Measurements from ENCODE around the gene CDH1.

Gene CDH1

DNA sequence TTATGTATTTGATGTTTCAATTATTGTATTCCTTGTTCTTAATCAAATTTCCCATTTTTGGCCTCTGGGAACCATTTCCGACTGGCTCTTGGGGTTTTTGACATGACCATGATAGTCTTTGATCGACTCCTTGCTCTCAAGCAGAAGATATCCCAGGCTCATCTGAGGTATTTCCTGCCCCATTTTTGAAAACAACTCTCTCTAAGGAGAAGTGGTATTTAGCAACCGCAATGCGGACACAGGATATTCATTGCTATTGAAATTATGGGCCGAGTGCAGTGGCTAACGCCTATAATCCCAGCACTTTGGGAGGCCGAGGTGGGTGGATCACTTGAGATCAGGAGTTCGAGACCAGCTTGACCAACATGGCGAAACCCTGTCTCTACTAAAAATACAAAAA lies 111.7 kb downstream of the CDH1 start:
- no peak for DNase-seq (ENCODE audit: low read depth, low spot score)

DNA sequence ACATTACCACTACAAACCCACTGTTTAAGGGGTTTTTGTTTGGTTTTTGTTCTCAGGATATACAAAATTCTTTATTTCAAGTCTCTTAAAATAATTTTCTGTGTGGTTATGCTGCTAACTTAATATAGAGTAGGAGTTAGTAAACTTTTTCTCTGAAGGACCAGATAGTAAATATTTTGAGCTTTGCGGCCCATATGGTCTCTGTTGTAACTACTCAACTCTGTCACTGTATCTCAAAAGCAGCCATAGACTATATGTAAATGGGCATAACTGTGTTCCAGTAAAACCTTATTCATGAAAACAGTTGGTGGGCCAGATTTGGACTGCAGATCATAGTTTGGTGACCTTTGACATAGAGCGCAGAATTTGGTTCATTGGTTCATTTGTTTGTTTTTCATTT lies 113.4 kb downstream of the CDH1 start:
- DNase-seq (ENCODE audit: low read depth, low spot score), result no peak

DNA sequence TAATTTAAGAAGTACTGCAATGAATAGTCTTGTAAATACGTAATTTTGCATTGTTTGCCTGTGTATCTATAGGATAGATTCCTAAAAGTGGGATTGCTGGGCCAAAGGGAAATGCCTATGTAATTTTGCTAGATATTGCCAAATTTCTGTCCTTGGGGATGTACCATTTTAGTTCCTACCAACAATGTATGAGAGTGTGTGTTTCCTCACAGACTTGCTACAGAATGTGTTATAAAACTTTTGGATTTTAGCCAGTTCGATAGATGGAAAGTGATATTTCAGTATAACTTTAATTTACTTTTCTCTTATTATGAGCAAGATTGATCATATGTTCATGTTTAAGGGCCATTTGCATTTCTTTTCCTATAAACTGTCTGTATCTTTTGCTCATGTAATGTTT lies 114.5 kb downstream of the CDH1 start:
- DNase-seq (ENCODE audit: low read depth, low spot score), result no peak

DNA sequence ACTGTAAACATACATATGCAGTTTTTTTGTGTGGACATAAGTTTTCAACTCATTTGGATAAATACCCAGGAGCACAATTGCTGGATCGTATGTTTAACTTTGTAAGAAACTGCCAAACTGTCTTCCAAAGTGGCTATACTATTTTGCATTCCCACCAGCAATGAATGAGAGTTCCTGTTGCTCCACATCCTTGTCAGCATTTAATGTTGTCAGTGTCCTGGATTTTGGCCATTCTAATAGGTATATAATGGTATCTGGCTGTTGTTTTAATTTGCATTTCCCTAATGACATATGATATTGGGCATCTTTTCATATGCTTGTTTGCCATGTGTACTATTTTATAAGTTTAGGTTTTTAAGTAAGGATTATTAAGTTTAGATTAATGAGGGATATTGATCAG lies 120.4 kb downstream of the CDH1 start:
- no peak for DNase-seq (ENCODE audit: low read depth, low spot score)

DNA sequence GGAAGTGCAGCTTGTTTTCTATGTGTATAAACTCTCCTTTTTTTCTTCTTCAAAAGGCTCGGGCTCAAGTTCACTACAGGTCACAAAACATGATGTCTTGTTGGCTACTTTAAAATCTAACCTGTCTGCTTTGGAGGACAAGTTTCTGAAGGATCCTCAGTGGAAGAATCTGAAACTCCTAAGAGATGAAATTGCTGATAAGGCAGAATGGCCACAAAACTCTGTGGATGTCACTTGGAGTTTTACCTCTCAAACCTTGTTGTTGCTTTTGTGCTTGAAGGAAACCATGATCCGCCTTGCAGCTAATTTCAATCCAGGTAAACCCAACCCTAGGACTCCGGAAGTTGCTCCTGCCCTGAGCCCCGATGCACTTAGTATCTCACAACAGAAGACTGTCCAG lies 122.7 kb downstream of the CDH1 start:
- no peak for DNase-seq (ENCODE audit: low read depth, low spot score)

DNA sequence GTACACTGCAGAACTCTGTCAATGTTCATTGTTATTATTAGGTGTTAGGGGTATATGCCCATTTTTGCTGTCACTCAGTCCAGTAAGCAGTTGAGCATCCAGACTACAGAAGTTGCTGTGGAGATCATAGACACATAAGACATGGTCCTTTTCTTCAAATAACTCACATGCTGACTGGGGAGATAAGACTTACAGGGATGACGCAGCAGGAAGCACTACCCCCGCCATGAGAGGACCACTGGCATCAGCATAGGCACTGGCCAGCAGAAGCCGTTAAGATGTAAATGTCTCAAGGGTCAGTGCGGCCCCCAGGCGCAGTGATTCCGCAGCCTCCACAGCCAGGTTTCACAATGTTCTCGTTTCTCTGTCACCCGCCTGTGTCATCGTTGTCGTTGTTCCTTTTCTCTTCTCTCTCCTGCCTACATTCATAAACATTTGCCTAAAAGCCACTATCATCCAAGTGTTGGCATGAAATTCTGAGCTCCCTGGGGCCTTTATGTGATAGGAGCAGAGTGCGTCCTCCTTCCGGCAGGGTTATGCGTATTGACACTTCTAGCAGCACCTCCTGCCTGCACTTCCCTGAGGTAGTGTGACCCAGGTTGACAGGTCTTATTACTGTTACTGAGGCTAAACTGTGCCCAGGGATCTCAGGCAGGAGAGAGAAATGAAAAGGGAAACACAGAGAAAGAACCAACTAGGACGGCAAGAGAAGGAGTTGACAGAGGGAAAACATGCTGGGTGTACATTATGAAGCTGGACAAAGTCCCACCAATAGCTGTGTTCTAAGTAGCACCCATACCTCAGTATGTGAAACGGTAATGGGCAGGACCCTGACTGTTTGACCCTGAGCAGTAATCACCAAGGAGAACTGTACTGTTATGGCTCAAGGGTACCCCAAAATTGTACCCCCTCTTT lies 124.1 kb downstream of the CDH1 start:
- DNase-seq (ENCODE audit: low read depth, low spot score), result no peak

DNA sequence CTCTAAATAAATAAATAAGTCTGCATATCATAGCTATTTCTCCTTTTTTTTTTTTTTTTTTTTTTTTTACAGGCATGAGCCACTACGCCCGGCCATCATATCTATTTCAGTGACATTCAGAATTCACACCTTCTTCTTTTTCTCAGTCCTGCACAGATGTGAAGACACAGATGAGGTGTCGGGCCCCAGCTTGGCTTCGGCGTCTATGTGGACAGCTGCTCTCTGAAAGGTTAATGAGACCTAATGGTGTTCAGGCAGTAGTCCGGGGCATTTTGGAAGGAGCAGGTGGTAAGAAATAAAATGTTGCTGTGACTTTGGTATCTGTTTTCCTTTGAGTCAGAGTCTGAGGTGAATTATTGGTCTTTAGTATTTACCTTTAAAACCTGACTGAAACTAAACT lies 129.8 kb downstream of the CDH1 start:
- no peak for DNase-seq (ENCODE audit: low read depth, low spot score)

DNA sequence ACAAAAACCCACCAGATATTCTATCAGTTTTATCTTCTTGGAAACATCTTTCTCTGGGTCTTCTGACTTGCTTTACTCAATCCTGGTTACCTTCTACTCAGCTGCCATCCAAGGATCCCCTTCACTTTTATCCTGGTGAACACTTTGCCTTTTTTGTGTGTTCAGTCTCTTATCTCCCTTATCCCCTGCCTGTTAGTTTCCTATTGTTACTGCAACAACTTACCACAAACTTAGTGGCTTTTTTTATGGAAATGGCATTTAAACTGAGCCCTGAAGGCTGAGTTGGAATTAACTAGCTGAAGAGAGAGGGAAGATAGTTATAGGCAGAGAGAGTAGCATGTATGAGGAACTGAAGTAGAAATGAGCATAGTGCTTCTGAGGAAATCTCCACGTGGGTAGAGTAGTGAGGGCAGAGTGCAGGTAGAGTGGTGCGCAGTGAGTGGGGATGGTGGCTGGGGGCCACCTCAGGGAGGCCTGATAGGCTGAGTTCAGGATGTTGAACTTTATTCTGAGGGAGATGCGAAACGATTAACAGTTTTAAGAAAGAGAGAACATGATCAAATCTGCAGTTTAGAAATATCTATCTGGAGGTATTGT lies 132.5 kb downstream of the CDH1 start:
- DNase-seq (ENCODE audit: low read depth, low spot score), result no peak

DNA sequence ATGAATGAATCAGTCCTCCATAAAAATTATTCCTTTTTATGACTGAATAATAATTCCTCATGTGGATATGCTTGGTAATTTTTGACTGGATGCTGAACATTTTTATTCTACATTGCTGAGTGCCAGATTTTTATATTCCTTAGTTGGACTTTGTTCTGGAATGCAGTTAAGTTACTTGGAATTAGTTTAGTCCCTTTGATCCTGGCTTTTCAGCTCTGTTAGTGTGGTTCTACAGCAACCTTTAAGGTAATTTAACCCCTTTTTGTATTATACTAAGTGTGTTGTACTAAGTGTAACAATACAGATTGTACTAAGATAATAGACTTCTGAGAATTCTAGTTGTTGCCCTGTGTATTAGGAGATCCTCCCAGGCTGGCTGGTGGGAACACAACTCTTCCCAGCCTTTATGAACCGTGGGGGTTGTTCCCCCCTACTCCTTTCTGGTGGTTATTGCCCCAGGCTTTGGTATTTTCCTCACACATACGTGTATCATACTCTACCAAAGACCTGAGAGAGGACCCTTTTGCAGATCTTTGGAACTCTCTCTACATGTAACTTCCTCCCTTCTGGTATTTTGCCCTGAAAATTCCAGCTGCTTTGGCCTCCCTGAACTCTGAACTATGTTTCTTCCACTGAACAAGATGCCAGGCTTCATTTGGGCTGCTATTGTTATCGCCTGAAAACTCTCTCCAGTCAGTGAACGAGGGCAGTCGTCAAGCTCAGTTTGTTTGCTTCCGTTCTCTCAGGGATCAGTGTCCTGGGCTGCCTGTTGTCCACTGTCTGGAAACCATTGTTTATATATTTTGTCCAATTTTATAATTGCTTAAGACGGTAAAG lies 136.8 kb downstream of the CDH1 start:
- DNase-seq (ENCODE audit: low read depth, low spot score), result no peak

DNA sequence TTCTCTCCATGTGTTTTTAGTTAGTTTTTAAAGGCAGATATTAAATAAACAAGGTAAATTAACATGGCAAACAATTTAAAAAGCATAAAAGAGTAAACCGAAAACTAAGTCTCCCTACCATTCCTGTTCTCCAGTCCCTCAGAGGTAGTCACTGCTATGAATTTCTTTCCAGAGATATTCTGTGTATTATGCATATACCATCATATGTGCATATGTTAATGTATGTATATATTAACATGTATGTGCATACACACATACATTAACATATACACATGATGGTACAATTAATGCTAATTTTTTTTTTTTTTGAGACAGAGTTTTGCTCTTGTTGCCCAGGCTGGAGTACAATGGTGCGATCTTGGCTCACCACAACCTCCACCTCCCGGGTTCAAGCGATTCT lies 138.8 kb downstream of the CDH1 start:
- DNase-seq (ENCODE audit: low read depth, low spot score), result no peak

DNA sequence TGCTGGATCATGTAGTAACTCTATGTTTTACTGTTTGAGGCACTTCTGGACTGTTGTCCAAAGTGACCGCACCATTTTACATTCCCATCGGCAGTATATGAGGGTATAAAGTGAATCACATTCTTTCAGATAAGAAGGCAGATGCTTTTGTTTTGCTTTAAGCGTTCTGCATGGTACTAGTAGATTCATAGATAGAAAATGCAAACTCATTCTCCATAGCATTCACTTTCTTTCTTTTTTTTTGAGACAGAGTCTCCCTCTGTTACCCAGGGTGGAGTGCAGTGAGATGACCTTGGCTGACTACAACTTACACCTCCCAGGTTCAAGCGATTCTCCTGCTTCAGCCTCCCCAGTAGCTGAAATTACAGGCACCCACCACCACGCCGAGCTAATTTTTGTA lies 146.6 kb downstream of the CDH1 start:
- no peak for DNase-seq (ENCODE audit: low read depth, low spot score)

DNA sequence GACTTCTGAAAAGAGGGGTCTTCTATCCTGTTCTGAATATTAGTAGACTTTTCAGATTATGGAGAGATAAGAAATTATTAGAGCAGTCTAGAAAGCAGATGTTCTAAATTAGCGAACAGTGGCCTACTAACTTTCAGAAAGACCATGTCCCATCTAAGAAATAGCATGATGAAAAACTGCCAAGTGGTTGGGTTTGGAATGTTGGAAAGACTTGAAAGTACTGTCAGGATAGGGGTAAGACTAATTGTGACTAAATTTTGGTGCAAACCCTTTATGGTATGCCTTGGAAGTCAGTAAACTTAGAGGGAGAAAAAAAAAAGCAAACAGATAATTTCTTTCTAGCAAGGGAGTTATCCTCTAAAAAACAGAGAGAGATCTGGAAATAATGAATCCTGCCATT lies 147.3 kb downstream of the CDH1 start:
- DNase-seq (ENCODE audit: low read depth, low spot score), result no peak
